OCI-LY7 (cell line): ENCODE data around the gene MYO16. TPM values are rescaled to one million over a fixed set of nuclear protein-coding genes. Genes with fewer than 3 reads are reported as not detected.

Experiments
- BruUV-seq: library from RNA; stranded (reverse); fragments of 400-500 nt; replicated peaks from 2 replicates; lab custom pipeline; 2021; lab: Mats Ljungman, UMichigan
- CTCF ChIA-PET: fragments of 300-600 bp; sonication (Branson Sonifier 250); formaldehyde crosslinking; loops from one replicate; lab custom pipeline; 2022; ENCODE audit warnings: antibody characterized with exemption; ENCODE audit not compliant: unreplicated experiment; lab: Charles Lee
- POLR2A ChIA-PET: fragments of 300-600 bp; sonication (Branson Sonifier 250); formaldehyde crosslinking; loops from one replicate; lab custom pipeline; 2022; ENCODE audit warnings: antibody characterized with exemption; lab: Charles Lee
- DNase-seq: peaks from one replicate; pipeline ENCODE4 v3.0.0-alpha.2; 2015; ENCODE audit warnings: low spot score
- H2AFZ ChIP-seq: fragments of 200-600 bp; sonication (generic), shearing (Covaris generic); 2 replicates; pipeline ENCODE4 v1.6.1; 2014; ENCODE audit warnings: mild to moderate bottlenecking, antibody characterized with exemption, low read length, moderate library complexity
- H3K27ac ChIP-seq: fragments of 200-600 bp; sonication (generic); 2 replicates; pipeline ENCODE4 v1.5.1; 2014; ENCODE audit warnings: mixed run types, low read depth, mild to moderate bottlenecking, moderate library complexity, low read length, inconsistent platforms; ENCODE audit not compliant: poor library complexity, severe bottlenecking
- H3K36me3 ChIP-seq: fragments of 200-600 bp; sonication (generic); 2 replicates; pipeline ENCODE4 v1.6.1; 2014; ENCODE audit warnings: mild to moderate bottlenecking, antibody characterized with exemption, low read length, moderate library complexity, mixed read lengths; ENCODE audit not compliant: insufficient read depth
- H3K4me1 ChIP-seq: fragments of 200-600 bp; sonication (generic); 2 replicates; pipeline ENCODE4 v1.5.1; 2014; ENCODE audit warnings: mild to moderate bottlenecking, low read length; ENCODE audit not compliant: insufficient read depth, poor library complexity, severe bottlenecking
- H3K4me2 ChIP-seq: fragments of 200-600 bp; sonication (generic); 2 replicates; pipeline ENCODE4 v1.6.1; 2014; ENCODE audit warnings: mild to moderate bottlenecking, low read length
- H3K4me3 ChIP-seq: fragments of 200-600 bp; sonication (generic); 2 replicates; pipeline ENCODE4 v1.5.1; 2014; ENCODE audit warnings: mild to moderate bottlenecking, low read depth, low read length; ENCODE audit not compliant: poor library complexity, severe bottlenecking
- H3K79me2 ChIP-seq: fragments of 200-600 bp; sonication (generic); 2 replicates; pipeline ENCODE4 v1.6.1; 2016; ENCODE audit warnings: low read depth, mild to moderate bottlenecking, low read length, moderate library complexity, mixed read lengths; ENCODE audit not compliant: insufficient read depth
- H3K9me2 ChIP-seq: fragments of 200-600 bp; sonication (generic); 2 replicates; pipeline ENCODE4 v1.6.1; 2016; ENCODE audit warnings: mild to moderate bottlenecking, low read length, mixed read lengths; ENCODE audit not compliant: insufficient read depth
- H3K9me3 ChIP-seq: fragments of 200-600 bp; sonication (generic); 2 replicates; pipeline ENCODE4 v1.6.1; 2014; ENCODE audit warnings: mild to moderate bottlenecking, mixed run types, low read length, mixed read lengths
- H4K20me1 ChIP-seq: fragments of 200-600 bp; sonication (generic); 2 replicates; pipeline ENCODE4 v1.6.1; 2014; ENCODE audit warnings: mild to moderate bottlenecking, antibody characterized with exemption, low read length, moderate library complexity, mixed read lengths; ENCODE audit not compliant: insufficient read depth
- CTCF ChIP-seq: fragments of 200-600 bp; sonication (generic); conservative IDR thresholded peaks from 2 replicates; pipeline ENCODE4 v1.5.1; 2014; ENCODE audit warnings: mild to moderate bottlenecking, antibody characterized with exemption, low read length, moderate library complexity, mixed read lengths
- EZH2phosphoT487 ChIP-seq: fragments of 200-600 bp; sonication (generic); IDR thresholded peaks from 2 replicates; pipeline ENCODE4 v1.6.1; 2018; ENCODE audit warnings: low read depth, borderline replicate concordance, mild to moderate bottlenecking, mixed run types, antibody characterized with exemption, low read length, moderate library complexity, mixed read lengths
- intact Hi-C: fragments of 100-400 bp; cut with micrococcal nuclease; formaldehyde crosslinking; loops from one replicate; pipeline ENCODE4 v1.10.0; 2022; ENCODE audit not compliant: unreplicated experiment
- total RNA-seq, 2 experiments: library from RNA; depleted of rRNA in 1 of 2; stranded (reverse); fragments of >200 nt in 1 of 2; shearing (Covaris generic) in 1 of 2; gene quantifications; 2 replicates each; pipeline ENCODE4 v1.2.3, GENCODE V29; 2014 to 2022

The MYO16 gene
- total RNA-seq, 2 experiments from 2014 or later, result 0.06 TPM; not detected in 1

GRCh38 chr13:108948251-108948671 lies 318.9 kb downstream of the MYO16 start:
- ChIA-PET CTCF (no interaction called here), POLR2A (no interaction called here)
- H3K36me3 ChIP-seq, result no peaks in the 10 kb centered on the region
- TF ChIP-seq EZH2phosphoT487 (no peak), CTCF (no peak)
- DNase-seq, result no peak
- no peak overlapping the region for H2AFZ ChIP-seq
- no TSS peak for BruUV-seq
- H3K9me3 ChIP-seq, result no peaks in the 10 kb centered on the region
- no peak overlapping the region for H3K27ac ChIP-seq
- no peaks in the 10 kb centered on the region for H3K4me1 ChIP-seq
- no peak overlapping the region for H3K4me2 ChIP-seq
- no peaks in the 10 kb centered on the region for H4K20me1 ChIP-seq
- no peaks in the 10 kb centered on the region for H3K79me2 ChIP-seq
- intact Hi-C loops, result no loop called here
- H3K9me2 ChIP-seq, result no peaks in the 10 kb centered on the region
- H3K4me3 ChIP-seq, result no peak overlapping the region

GRCh38 chr13:108950333-108951010 lies 321.1 kb downstream of the MYO16 start:
- no peaks in the 10 kb centered on the region for H3K36me3 ChIP-seq
- H3K9me3 ChIP-seq, result no peaks in the 10 kb centered on the region
- POLR2A ChIA-PET, result no interaction called here
- CTCF ChIA-PET, result no interaction called here
- no peaks in the 10 kb centered on the region for H3K79me2 ChIP-seq
- no peak overlapping the region for H3K4me3 ChIP-seq
- TF ChIP-seq CTCF (no peak), EZH2phosphoT487 (no peak)
- no peak overlapping the region for H3K27ac ChIP-seq
- H3K9me2 ChIP-seq, result no peaks in the 10 kb centered on the region
- intact Hi-C loops, result no loop called here
- no peaks in the 10 kb centered on the region for H4K20me1 ChIP-seq
- no peak for DNase-seq
- H3K4me2 ChIP-seq, result no peak overlapping the region
- no peaks in the 10 kb centered on the region for H3K4me1 ChIP-seq
- BruUV-seq, result no TSS peak
- H2AFZ ChIP-seq, result no peak overlapping the region

DNA sequence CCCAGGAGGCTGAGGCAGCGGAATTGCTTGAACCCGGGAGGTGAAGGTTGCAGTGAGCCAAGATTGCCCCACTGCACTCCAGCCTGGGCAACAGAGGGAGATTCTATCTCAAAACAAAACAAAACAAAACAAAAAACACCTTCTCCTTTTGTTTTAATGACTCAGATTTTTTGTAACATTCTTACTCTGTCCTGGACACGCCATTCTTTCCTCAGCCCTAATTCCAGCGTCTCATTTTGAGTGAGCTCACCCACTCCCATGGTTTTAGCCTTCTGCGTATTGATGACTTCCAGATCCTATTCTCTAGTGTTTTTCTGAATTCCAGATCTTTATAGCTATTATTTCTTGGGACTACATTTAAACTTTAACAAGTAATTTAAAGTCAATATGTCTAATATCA lies 326.3 kb downstream of the MYO16 start:
- intact Hi-C loops, result no loop called here
- Histone ChIP-seq H4K20me1 (no peaks in the 10 kb centered on the region), H3K4me3 (no peak overlapping the region), H3K4me2 (no peak overlapping the region), H2AFZ (no peak overlapping the region), H3K9me3 (no peaks in the 10 kb centered on the region), H3K36me3 (no peaks in the 10 kb centered on the region), H3K27ac (no peak overlapping the region), H3K9me2 (no peaks in the 10 kb centered on the region), H3K4me1 (no peaks in the 10 kb centered on the region), H3K79me2 (no peaks in the 10 kb centered on the region)
- no peak for DNase-seq
- POLR2A ChIA-PET, result interaction anchor here (0.6 kb wide), 1 partner anchor 66 kb away, joined by 3 read pairs; no protein-coding TSS in a partner anchor
- CTCF ChIA-PET, result no interaction called here
- BruUV-seq, result no TSS peak
- no peak for TF ChIP-seq CTCF
- no peak for TF ChIP-seq EZH2phosphoT487
